GM21528 (cell line): Measurements from ENCODE around the gene LBHD2.
"Not testable (repeated sequence)": the region's sequence is repeated elsewhere in the genome, so short reads cannot be mapped to it uniquely, and the experiment has no call there.

Source experiments
- ATAC-seq: cut with Tn5 transposase; IDR thresholded peaks from one replicate; pipeline ENCODE4 v1.9.1; 2021; ENCODE audit warnings: mild to moderate bottlenecking, moderate library complexity; ENCODE audit not compliant: unreplicated experiment, low FRiP score

LBHD2 gene

GRCh38 chr14:103084021-103084919 lies at the start of gene LBHD2:
TSS of gene LBHD2 (plus strand) at chr14:103084210. CDS start at chr14:103086013, 1,803 bp downstream.
- no peak for ATAC-seq

- ATAC-seq, result no peak
Observed at GRCh38 chr14:103041464-103041863, 42.5 kb upstream of the LBHD2 start.

DNA sequence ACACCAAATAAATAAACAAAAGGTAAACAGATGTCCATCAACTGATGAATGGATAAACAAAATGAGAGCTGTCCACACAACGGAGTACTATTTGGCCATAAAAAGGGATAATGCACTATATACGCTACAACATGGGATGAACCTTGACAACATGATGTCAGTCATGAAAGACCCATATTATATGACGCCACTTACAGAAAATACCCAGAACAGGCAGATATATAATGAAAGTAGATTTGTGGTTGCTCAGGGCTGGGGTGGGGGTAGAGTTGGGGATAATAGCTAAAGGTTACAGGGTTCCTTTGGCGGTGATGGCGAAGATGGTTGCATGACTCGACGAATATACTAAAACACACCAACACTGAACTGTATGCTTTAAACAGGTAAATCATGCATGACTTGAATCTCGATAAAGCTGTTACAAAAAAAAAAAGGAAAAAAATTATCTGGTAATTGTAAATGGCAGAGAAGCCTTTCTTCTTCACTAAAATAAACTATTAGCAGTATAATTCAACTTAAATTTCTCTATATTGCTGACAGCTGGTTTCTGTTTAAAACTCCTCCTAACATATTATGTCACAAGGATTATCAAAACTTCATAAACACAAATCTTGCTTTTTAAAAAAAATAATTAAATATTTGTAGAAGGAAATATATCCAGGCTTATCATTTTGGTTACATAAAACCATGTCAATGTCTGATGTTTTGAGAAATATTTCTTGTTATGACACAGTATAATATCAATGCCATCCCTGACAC lies 40.6 kb upstream of the LBHD2 start:
- no peak for ATAC-seq

- ATAC-seq, result peak; percentile 47
Observed at GRCh38 chr14:103045371-103045869, 38.6 kb upstream of the LBHD2 start.

DNA sequence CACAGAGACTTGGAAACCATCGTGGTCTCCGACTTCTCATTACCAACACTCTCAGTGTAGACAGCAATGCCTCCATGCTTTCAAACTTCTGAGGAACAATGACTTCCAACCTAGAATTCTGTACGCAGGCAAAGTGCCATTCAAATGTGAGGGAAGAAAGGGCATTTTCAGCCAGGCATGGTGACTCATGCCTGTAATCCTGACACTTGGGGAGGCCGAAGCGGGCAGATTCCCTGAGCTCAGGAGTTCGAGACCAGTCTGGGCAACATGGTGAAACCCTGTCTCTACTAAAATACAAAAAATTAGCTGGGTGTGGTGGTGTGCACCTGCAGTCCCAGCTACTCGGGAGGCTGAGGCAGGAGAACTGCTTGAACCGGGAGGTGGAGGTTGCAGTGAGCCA lies 36.6 kb upstream of the LBHD2 start:
- ATAC-seq, result not testable (repeated sequence)

DNA sequence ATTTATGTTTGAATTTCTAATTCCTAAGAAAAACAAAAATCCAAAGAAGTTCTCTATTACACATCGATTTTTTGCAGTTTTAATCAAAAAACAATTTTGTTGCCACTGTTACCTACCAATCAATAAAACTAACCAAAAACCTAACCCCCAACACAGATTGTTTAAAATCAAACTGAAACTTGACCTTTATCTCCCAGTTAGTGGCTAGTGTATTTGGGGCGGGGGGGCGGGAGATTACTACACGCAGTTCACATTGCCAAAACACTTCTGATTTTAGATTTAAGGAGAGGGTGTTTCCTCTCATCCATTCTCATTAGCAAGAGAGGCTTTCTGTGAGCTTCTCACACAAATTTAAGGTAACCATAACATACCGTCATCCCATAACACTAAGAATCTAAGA lies 33.1 kb upstream of the LBHD2 start:
- no peak for ATAC-seq

GRCh38 chr14:103052407-103052806 lies 31.6 kb upstream of the LBHD2 start:
- ATAC-seq, result no peak

GRCh38 chr14:103055695-103056094 lies 28.3 kb upstream of the LBHD2 start:
- ATAC-seq, result no peak

DNA sequence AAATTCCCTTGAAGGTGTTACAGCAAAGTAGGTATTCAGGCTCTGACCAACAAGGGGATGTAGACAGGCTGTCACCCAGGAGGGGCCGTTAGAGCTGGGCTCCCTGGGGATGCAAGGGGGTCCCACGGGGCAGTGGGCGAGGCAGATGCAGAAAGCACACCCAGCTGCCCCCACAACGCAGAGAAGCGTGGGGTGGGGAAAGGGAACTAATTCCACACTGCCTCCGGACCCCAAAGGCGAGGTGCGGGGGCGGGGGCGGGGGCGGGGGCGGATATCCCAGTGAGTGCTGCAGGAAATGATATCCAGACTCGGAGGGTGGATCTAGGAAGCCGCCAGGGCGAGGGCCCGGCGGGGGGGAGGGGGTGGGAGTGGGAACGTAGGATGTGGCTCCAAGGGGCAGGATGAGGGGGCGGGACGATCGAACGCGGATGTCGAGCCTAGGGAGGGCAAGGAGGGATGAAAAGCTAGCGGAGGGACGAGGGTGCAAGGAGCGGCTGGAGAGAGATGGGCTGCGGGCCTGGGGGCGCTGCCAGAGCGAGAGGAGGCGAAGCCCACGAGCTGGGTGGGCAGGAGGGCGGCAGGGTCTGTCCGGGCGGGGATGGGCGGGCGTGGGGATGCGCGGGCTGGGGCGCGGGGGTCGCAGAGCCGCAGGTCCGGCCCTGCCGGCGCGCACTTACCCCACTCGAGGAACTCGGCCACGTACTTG lies 27.5 kb upstream of the LBHD2 start:
- ATAC-seq, result no peak

DNA sequence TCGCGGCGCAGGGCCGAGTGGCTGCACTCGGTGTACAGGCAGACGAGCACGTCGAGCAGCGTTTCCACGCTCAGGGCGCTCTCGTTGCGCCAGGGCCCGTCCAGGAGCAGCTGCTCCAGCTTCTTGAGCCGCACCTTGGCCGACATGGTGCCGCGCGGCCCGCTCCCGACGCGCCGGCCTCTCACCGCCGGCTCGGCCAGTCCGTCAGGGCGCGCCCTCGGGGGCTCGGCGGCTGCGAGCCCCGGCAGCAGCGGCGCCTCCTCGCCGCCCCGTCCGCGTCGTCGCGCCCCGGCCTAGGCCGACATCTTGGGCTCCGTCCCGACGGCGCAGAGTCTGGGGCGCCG lies 27.0 kb upstream of the LBHD2 start:
- peak; percentile 28 for ATAC-seq

DNA sequence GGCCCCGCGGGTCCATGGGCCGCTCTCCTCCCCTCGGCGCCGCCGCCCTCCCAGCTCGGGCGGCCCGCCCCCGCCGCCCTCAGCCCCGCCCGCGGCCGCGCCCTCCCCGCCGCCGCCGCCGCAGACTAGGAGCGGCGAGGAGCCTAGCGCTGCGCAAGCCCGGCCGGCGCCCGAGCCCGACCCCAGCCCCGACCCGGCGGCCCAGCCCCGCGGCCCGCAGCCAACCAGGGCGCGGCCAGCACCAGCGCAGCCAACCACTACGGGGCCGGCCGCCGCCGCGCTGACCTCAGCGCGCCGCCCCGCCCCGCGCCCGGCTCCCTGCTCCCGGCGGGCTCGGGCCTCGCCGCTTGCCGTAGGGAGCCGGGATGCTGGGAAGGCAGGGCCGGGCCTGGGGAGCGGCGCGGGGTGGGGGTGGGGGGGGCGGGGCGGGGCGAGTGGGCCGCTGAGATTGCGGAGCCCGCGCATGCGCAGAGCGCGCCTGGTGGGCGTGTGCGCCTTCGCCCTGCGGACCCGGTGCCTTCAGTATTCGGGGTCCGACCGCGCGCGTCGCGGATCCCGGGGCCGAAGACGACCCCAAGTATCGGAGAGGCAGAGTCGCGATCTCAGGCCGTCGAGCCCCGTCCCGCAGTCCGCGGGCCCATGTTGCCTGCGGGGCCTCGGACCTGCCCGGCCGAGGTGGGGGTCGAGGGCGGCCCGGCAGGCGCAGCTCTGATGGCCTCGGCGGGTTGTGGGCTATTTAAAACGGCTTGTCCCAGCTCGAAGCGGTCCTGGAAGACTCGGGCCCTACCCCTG lies 26.4 kb upstream of the LBHD2 start, which contains the start of gene CDC42BPB:
TSS of gene CDC42BPB (minus strand) at position 178 of the 792 bp plus-strand sequence. CDS start 376 bp downstream, outside the sequence.
- ATAC-seq, result peak; percentile 70

DNA sequence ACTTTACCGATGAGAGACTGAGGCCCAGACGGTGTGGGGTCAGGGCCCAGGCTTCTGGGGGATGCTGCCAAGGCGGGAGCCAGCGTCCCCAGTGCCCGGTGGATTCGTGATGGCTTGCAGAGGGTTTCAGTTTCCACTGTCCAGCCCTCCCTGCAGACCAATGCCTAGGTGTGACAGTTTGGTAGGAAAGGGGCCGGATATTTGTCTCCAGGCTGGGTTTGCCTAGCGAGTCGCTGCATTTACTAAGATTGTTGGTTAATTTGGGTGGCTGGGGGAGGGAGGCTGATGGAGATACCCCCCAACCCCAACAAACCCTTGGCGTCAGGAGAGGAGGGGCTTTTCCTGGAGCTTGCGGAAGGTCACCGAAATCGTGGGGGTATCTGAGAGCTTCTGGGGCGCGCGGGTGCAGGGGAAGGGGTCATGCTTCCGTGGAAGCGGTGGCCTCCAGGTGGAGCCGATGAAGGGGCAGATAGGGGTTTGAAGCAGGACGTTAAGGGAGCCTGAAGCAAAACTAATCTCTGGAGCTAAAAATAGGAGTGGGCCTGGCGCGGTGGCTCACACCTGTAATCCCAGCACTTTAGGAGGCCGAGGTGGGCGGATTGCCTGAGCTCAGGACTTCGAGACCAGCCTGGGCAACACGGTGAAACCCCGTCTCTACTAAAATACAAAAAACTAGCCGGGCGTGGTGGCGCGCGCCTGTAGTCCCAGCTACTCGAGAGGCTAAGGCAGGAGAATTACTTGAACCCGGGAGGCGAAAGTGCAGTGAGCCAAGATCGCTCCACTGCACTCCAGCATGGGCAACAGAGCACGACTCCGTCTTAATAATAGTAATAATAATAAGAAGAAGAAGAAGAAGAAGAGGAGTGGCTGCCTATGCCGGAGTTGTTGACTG lies 25.6 kb upstream of the LBHD2 start:
- no peak for ATAC-seq

- no peak for ATAC-seq
Observed at GRCh38 chr14:103059556-103059955, 24.5 kb upstream of the LBHD2 start.

- ATAC-seq, result no peak
Observed at GRCh38 chr14:103061482-103061976, 22.5 kb upstream of the LBHD2 start.

DNA sequence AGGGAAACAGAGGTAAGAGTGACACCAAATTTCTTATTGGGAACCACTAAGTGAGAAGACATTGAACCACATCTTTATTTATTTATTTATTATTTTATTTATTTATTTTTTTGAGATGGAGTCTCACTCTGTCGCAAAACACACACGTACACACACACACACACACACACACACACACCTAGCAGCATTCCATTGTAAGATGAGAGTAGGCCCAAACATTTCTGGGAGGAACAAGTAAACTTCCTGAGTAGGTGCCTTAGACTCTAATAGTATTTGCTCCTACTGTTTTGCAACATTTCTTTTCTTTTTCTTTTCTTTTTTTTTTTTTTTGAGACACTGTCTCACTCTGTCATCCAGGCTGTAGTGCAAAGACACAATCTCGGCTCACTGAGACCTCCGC lies 19.6 kb upstream of the LBHD2 start:
- no peak for ATAC-seq

- no peak for ATAC-seq
Observed at GRCh38 chr14:103064978-103065377, 19.0 kb upstream of the LBHD2 start.

DNA sequence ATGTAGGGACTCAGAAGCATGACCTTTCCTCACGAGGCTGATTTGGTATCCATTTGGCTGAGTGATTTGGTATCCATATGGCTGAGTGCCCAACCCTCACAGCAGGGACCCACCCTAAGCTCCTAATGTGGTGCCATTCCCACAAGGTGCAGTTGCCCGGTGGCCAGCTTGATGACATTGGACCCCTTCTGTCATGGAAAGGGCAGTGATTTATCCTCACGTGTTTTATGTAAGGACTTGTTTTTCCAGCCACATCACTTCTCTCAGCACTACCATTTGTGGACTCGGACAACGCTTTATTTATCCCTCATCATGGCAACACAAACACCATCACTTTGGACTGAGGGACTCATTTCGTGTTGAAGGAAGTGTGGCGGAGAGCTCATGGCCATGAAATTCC lies 18.1 kb upstream of the LBHD2 start:
- ATAC-seq, result no peak

DNA sequence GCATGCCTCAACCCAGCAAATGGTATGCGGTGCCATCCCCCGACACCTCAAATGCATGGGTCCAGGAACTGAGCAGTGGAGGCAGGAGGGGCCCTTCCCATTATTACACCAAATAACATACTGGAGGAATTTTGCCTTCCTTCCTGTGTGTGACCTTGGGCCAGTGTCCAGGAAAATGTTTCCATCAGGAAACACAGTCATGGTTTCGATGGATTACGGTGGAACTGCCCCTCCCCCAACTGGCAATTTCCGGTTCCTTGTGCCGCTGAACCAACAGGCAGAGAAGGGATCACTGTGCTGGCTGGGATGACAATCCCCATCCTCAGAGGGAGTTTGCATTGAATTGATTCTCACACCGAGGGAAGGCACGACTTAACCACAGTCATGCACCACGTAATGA lies 17.6 kb upstream of the LBHD2 start:
- ATAC-seq, result no peak
